Gastroesophageal sphincter (tissue), 4 donors: ENCODE measurements around the gene DNM3. TPM values are rescaled to one million over a fixed set of nuclear protein-coding genes. Genes with fewer than 3 reads are reported as not detected.

Experiments
- ATAC-seq: fragments of 150-250 bp; one replicate; pipeline ENCODE4 v1.9.1; 2016; ENCODE audit warnings: mild to moderate bottlenecking, moderate library complexity
- H3K27ac ChIP-seq, 4 donors: fragments of 200-600 bp; sonication (generic) in 3 of 4; 1 replicate in 3 of 4; 2 replicates in 1 of 4; pipeline ENCODE4 v1.5.1; 2016 to 2019
- H3K27me3 ChIP-seq: fragments of 200-600 bp; sonication (generic); one replicate; pipeline ENCODE4 v1.5.1; 2019
- H3K36me3 ChIP-seq, 2 donors: fragments of 200-600 bp; sonication (generic); one replicate each; pipeline ENCODE4 v1.5.1; 2019; ENCODE audit warnings: control low read depth in 1 of 2
- H3K4me1 ChIP-seq, 3 donors: fragments of 200-600 bp; sonication (generic); 1 replicate in 2 of 3; 2 replicates in 1 of 3; pipeline ENCODE4 v1.5.1; 2016 to 2019; ENCODE audit warnings: control low read depth in 2 of 3
- H3K4me3 ChIP-seq, 2 donors: fragments of 200-600 bp; sonication (generic); one replicate each; pipeline ENCODE4 v1.5.1; 2019; ENCODE audit warnings: mild to moderate bottlenecking in 1 of 2, moderate library complexity in 1 of 2
- H3K9me3 ChIP-seq, 3 donors: fragments of 200-600 bp; sonication (generic); one replicate each; pipeline ENCODE4 v1.5.1; 2017 to 2019; ENCODE audit warnings: control low read depth in 2 of 3
- CTCF ChIP-seq, 4 experiments: fragments of 200-600 bp in 2 of 4; fragments of 450-650 bp in 2 of 4; sonication (generic) in 1 of 4; IDR thresholded peaks; one replicate each; pipeline ENCODE4 v1.5.1; 2017 to 2019; ENCODE audit warnings: antibody characterized with exemption in 4 of 4, mild to moderate bottlenecking in 2 of 4, moderate library complexity in 2 of 4
- EP300 ChIP-seq: sonication (generic); formaldehyde crosslinking; IDR thresholded peaks from one replicate; pipeline ENCODE4 v1.6.1; 2017; ENCODE audit warnings: antibody characterized with exemption, mild to moderate bottlenecking
- POLR2A ChIP-seq, 2 donors: fragments of 450-650 bp; IDR thresholded peaks; one replicate each; pipeline ENCODE4 v1.6.1; 2017; ENCODE audit warnings: antibody characterized with exemption in 2 of 2, mild to moderate bottlenecking in 2 of 2, moderate library complexity in 1 of 2
- POLR2AphosphoS5 ChIP-seq: sonication (generic); formaldehyde crosslinking; IDR thresholded peaks from one replicate; pipeline ENCODE4 v1.6.1; 2017; ENCODE audit warnings: antibody characterized with exemption
- WGBS, 2 donors: methylation state at CpG; one replicate each; pipeline ENCODE4 v1.1.5; 2018; ENCODE audit warnings: low coverage in 1 of 2; 5-methylcytosine and 5-hydroxymethylcytosine counted together
- total RNA-seq, 4 donors: library from RNA; depleted of rRNA; stranded (reverse); fragments of >200 nt; gene quantifications; one replicate each; pipeline ENCODE4 v1.1.0, GENCODE V29; 2016

The DNM3 gene
- total RNA-seq, 4 donors from 2014 or later: 1.9 to 5.0 (median 3.9) TPM

- Histone ChIP-seq H3K4me1 (no peaks in the 10 kb centered on the region), H3K36me3 (no peaks in the 10 kb centered on the region), H3K4me3 (no peak overlapping the region), H3K27ac (no peak overlapping the region), H3K27me3 (no peaks in the 10 kb centered on the region), H3K9me3 (no peaks in the 10 kb centered on the region)
- no peak for ATAC-seq
- TF ChIP-seq CTCF (IDR thresholded peaks at IDR 0.05): no peak
- no peak for TF ChIP-seq POLR2A (IDR thresholded peaks at IDR 0.05)
- TF ChIP-seq POLR2AphosphoS5: no peak
- TF ChIP-seq EP300: no peak
- WGBS, 2 donors: 88 to 91% methylated on average over 3 to 4 of the region's 4 CpGs
These were observed 367.3 kb downstream of the DNM3 start for GRCh38 chr1:172208635-172209034.

GRCh38 chr1:172211221-172211620 is 369.9 kb downstream of the DNM3 start:
- Histone ChIP-seq H3K36me3 (no peaks in the 10 kb centered on the region), H3K4me1 (no peaks in the 10 kb centered on the region), H3K9me3 (no peaks in the 10 kb centered on the region), H3K27me3 (no peaks in the 10 kb centered on the region), H3K27ac (no peak overlapping the region), H3K4me3 (no peak overlapping the region)
- ATAC-seq: no peak
- TF ChIP-seq POLR2AphosphoS5 (no peak), CTCF (IDR thresholded peaks at IDR 0.05) (no peak), EP300 (no peak), POLR2A (IDR thresholded peaks at IDR 0.05) (no peak)
- WGBS, 2 donors: 47 to 75% methylated on average over 5 of the region's 5 CpGs

GRCh38 chr1:172212124-172212523 is 370.8 kb downstream of the DNM3 start:
- WGBS, 2 donors: 51 to 65% methylated on average over 3 of the region's 3 CpGs
- Histone ChIP-seq H3K4me3 (no peak overlapping the region), H3K9me3 (no peaks in the 10 kb centered on the region), H3K36me3 (no peaks in the 10 kb centered on the region), H3K27me3 (no peaks in the 10 kb centered on the region), H3K4me1 (no peaks in the 10 kb centered on the region), H3K27ac (no peak overlapping the region)
- TF ChIP-seq CTCF (IDR thresholded peaks at IDR 0.05) (no peak), EP300 (no peak), POLR2AphosphoS5 (no peak), POLR2A (IDR thresholded peaks at IDR 0.05) (no peak)
- no peak for ATAC-seq

GRCh38 chr1:172215006-172215405 is 373.7 kb downstream of the DNM3 start:
- Histone ChIP-seq H3K4me3 (no peak overlapping the region), H3K9me3 (no peaks in the 10 kb centered on the region), H3K36me3 (no peaks in the 10 kb centered on the region), H3K4me1 (no peaks in the 10 kb centered on the region), H3K27me3 (no peaks in the 10 kb centered on the region), H3K27ac (no peak overlapping the region)
- no peak for TF ChIP-seq CTCF (IDR thresholded peaks at IDR 0.05)
- no peak for TF ChIP-seq EP300
- no peak for TF ChIP-seq POLR2A (IDR thresholded peaks at IDR 0.05)
- ATAC-seq: no peak
- 87 to 97% methylated on average over 3 of the region's 3 CpGs for WGBS, 2 donors

GRCh38 chr1:172219966-172220365 is 378.7 kb downstream of the DNM3 start:
- H3K4me3 ChIP-seq: no peak overlapping the region
- ATAC-seq: no peak
- WGBS, 2 donors: 33 to 62% methylated on average over 1 of the region's 1 CpG
- H3K9me3 ChIP-seq: no peaks in the 10 kb centered on the region
- TF ChIP-seq CTCF (IDR thresholded peaks at IDR 0.05): no peak
- TF ChIP-seq POLR2A (IDR thresholded peaks at IDR 0.05): no peak
- TF ChIP-seq EP300: no peak
- TF ChIP-seq POLR2AphosphoS5: no peak
- no peaks in the 10 kb centered on the region for H3K36me3 ChIP-seq
- H3K27me3 ChIP-seq: no peaks in the 10 kb centered on the region
- no peak overlapping the region for H3K27ac ChIP-seq
- no peaks in the 10 kb centered on the region for H3K4me1 ChIP-seq
